OCI-LY7 (cell line): ENCODE measurements around the gene YY1AP1. TPM values are rescaled to one million over a fixed set of nuclear protein-coding genes. Genes with fewer than 3 reads are reported as not detected.
"Not testable (repeated sequence)": the region's sequence is repeated elsewhere in the genome, so short reads cannot be mapped to it uniquely, and the experiment has no call there.

Experiments
- BruUV-seq: library from RNA; stranded (reverse); fragments of 400-500 nt; replicated peaks from 2 replicates; lab custom pipeline; 2021; lab: Mats Ljungman, UMichigan
- CTCF ChIA-PET: fragments of 300-600 bp; sonication (Branson Sonifier 250); formaldehyde crosslinking; loops from one replicate; lab custom pipeline; 2022; ENCODE audit warnings: antibody characterized with exemption; ENCODE audit not compliant: unreplicated experiment; lab: Charles Lee
- POLR2A ChIA-PET: fragments of 300-600 bp; sonication (Branson Sonifier 250); formaldehyde crosslinking; loops from one replicate; lab custom pipeline; 2022; ENCODE audit warnings: antibody characterized with exemption; lab: Charles Lee
- DNase-seq: peaks from one replicate; pipeline ENCODE4 v3.0.0-alpha.2; 2015; ENCODE audit warnings: low spot score
- H2AFZ ChIP-seq: fragments of 200-600 bp; sonication (generic), shearing (Covaris generic); 2 replicates; pipeline ENCODE4 v1.6.1; 2014; ENCODE audit warnings: mild to moderate bottlenecking, antibody characterized with exemption, low read length, moderate library complexity
- H3K27ac ChIP-seq: fragments of 200-600 bp; sonication (generic); 2 replicates; pipeline ENCODE4 v1.5.1; 2014; ENCODE audit warnings: mixed run types, low read depth, mild to moderate bottlenecking, moderate library complexity, low read length, inconsistent platforms; ENCODE audit not compliant: poor library complexity, severe bottlenecking
- H3K36me3 ChIP-seq: fragments of 200-600 bp; sonication (generic); 2 replicates; pipeline ENCODE4 v1.6.1; 2014; ENCODE audit warnings: mild to moderate bottlenecking, antibody characterized with exemption, low read length, moderate library complexity, mixed read lengths; ENCODE audit not compliant: insufficient read depth
- H3K4me1 ChIP-seq: fragments of 200-600 bp; sonication (generic); 2 replicates; pipeline ENCODE4 v1.5.1; 2014; ENCODE audit warnings: mild to moderate bottlenecking, low read length; ENCODE audit not compliant: insufficient read depth, poor library complexity, severe bottlenecking
- H3K4me2 ChIP-seq: fragments of 200-600 bp; sonication (generic); 2 replicates; pipeline ENCODE4 v1.6.1; 2014; ENCODE audit warnings: mild to moderate bottlenecking, low read length
- H3K4me3 ChIP-seq: fragments of 200-600 bp; sonication (generic); 2 replicates; pipeline ENCODE4 v1.5.1; 2014; ENCODE audit warnings: mild to moderate bottlenecking, low read depth, low read length; ENCODE audit not compliant: poor library complexity, severe bottlenecking
- H3K79me2 ChIP-seq: fragments of 200-600 bp; sonication (generic); 2 replicates; pipeline ENCODE4 v1.6.1; 2016; ENCODE audit warnings: low read depth, mild to moderate bottlenecking, low read length, moderate library complexity, mixed read lengths; ENCODE audit not compliant: insufficient read depth
- H3K9me2 ChIP-seq: fragments of 200-600 bp; sonication (generic); 2 replicates; pipeline ENCODE4 v1.6.1; 2016; ENCODE audit warnings: mild to moderate bottlenecking, low read length, mixed read lengths; ENCODE audit not compliant: insufficient read depth
- H3K9me3 ChIP-seq: fragments of 200-600 bp; sonication (generic); 2 replicates; pipeline ENCODE4 v1.6.1; 2014; ENCODE audit warnings: mild to moderate bottlenecking, mixed run types, low read length, mixed read lengths
- H4K20me1 ChIP-seq: fragments of 200-600 bp; sonication (generic); 2 replicates; pipeline ENCODE4 v1.6.1; 2014; ENCODE audit warnings: mild to moderate bottlenecking, antibody characterized with exemption, low read length, moderate library complexity, mixed read lengths; ENCODE audit not compliant: insufficient read depth
- EZH2phosphoT487 ChIP-seq: fragments of 200-600 bp; sonication (generic); IDR thresholded peaks from 2 replicates; pipeline ENCODE4 v1.6.1; 2018; ENCODE audit warnings: low read depth, borderline replicate concordance, mild to moderate bottlenecking, mixed run types, antibody characterized with exemption, low read length, moderate library complexity, mixed read lengths
- intact Hi-C: fragments of 100-400 bp; cut with micrococcal nuclease; formaldehyde crosslinking; loops from one replicate; pipeline ENCODE4 v1.10.0; 2022; ENCODE audit not compliant: unreplicated experiment
- total RNA-seq, 2 experiments: library from RNA; depleted of rRNA in 1 of 2; stranded (reverse); fragments of >200 nt in 1 of 2; shearing (Covaris generic) in 1 of 2; gene quantifications; 2 replicates each; pipeline ENCODE4 v1.2.3, GENCODE V29; 2014 to 2022
- TF ChIP-seq, protein P1 (sequence below): fragments of 200-600 bp; sonication (generic); conservative IDR thresholded peaks from 2 replicates; pipeline ENCODE4 v1.5.1; 2014; ENCODE audit warnings: mild to moderate bottlenecking, antibody characterized with exemption, low read length, moderate library complexity, mixed read lengths

The YY1AP1 gene
- total RNA-seq, 2 experiments from 2014 or later: 76.0 to 84.6 TPM

DNA sequence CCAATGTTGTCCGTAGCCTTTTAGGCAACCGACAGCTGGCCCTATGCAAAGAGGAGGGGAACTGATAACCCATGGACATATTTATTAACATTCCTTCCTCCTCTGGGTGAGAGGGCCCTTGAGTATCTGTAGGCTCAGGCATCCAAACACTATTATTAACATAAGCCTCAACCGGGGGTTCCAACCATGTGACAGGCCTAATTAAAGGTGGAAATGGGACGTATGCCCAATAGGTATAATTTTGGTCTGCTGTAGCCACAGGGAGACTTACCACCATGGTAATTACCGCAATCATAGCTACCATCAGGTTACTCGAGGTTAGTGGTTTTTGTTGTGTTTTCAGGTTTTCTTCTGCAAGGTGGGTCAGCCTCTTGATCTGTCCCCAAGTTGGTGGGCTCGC is 5.6 kb upstream of the YY1AP1 start:
- H3K4me3 ChIP-seq: no peak overlapping the region
- no peaks in the 10 kb centered on the region for H3K9me2 ChIP-seq
- H3K4me1 ChIP-seq: peaks cover 8% of the 10 kb centered on the region
- no peak overlapping the region for H2AFZ ChIP-seq
- ChIA-PET CTCF (no interaction called here), POLR2A (interaction anchor here (0.6 kb wide), 1 partner anchor 10 kb away, joined by 3 read pairs; no protein-coding TSS in a partner anchor)
- H3K9me3 ChIP-seq: peaks cover 35% of the 10 kb centered on the region
- H4K20me1 ChIP-seq: no peaks in the 10 kb centered on the region
- peaks cover 100% of the 10 kb centered on the region for H3K79me2 ChIP-seq
- no peak for DNase-seq
- no peak overlapping the region for H3K27ac ChIP-seq
- intact Hi-C loops: no loop called here
- H3K4me2 ChIP-seq: no peak overlapping the region
- H3K36me3 ChIP-seq: peaks cover 95% of the 10 kb centered on the region
- TF ChIP-seq, protein P1, sequence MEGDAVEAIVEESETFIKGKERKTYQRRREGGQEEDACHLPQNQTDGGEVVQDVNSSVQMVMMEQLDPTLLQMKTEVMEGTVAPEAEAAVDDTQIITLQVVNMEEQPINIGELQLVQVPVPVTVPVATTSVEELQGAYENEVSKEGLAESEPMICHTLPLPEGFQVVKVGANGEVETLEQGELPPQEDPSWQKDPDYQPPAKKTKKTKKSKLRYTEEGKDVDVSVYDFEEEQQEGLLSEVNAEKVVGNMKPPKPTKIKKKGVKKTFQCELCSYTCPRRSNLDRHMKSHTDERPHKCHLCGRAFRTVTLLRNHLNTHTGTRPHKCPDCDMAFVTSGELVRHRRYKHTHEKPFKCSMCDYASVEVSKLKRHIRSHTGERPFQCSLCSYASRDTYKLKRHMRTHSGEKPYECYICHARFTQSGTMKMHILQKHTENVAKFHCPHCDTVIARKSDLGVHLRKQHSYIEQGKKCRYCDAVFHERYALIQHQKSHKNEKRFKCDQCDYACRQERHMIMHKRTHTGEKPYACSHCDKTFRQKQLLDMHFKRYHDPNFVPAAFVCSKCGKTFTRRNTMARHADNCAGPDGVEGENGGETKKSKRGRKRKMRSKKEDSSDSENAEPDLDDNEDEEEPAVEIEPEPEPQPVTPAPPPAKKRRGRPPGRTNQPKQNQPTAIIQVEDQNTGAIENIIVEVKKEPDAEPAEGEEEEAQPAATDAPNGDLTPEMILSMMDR: no peak
- TF ChIP-seq EZH2phosphoT487: no peak
- no TSS peak for BruUV-seq

DNA sequence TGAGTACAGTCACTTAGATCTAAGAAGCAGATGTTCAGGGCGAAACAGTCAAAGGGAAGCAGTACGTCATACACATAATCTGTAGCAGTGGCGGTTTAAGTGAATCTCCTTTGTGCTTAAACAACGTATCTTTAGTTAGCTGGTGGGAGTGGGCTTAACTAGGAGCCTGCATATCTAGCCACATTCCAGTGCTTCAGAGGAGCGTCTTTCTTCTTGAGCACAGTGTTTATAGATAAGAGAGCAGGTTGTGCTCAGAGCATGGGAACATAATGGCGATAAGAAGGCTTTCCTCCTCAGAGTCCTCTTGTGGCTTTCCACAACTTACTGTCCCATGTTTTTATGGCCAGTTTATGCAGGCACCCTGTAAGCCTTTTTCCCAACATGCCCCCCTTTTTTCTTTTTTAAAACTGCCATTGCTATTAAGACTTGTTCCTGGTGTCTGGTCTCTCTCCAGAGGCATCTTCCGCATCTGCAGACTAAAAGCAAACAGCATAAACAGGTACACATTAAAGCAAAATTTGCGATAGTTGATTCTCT is 3.5 kb upstream of the YY1AP1 start:
- Histone ChIP-seq H3K36me3 (peaks cover 74% of the 10 kb centered on the region), H3K4me1 (peaks cover 8% of the 10 kb centered on the region), H2AFZ (no peak overlapping the region), H3K9me3 (peaks cover 34% of the 10 kb centered on the region), H3K4me3 (no peak overlapping the region), H3K9me2 (no peaks in the 10 kb centered on the region), H3K27ac (no peak overlapping the region), H3K79me2 (peaks cover 90% of the 10 kb centered on the region), H3K4me2 (no peak overlapping the region), H4K20me1 (no peaks in the 10 kb centered on the region)
- POLR2A ChIA-PET: no interaction called here
- no TSS peak for BruUV-seq
- DNase-seq: no peak
- CTCF ChIA-PET: no interaction called here
- intact Hi-C loops: no loop called here
- TF ChIP-seq, protein P1: no peak
- TF ChIP-seq EZH2phosphoT487: no peak

GRCh38 chr1:155689081-155689607 is 570 bp upstream of the YY1AP1 start, which contains the start of gene DAP3:
Gene DAP3, plus strand, starts transcription at chr1:155689091. Its CDS starts 20,689 bp downstream, at chr1:155709780.
- H3K4me3 ChIP-seq: peak within 1 kb of the TSS; percentile 93
- H2AFZ ChIP-seq: peak within 1 kb of the TSS; percentile 73; the same call in 1 of the 2 replicates
- H3K9me2 ChIP-seq, POLR2A ChIA-PET, CTCF ChIA-PET, H4K20me1 ChIP-seq, intact Hi-C loops: not testable (repeated sequence)
- peaks cover 63% of the 10 kb centered on the region for H3K36me3 ChIP-seq
- TSS peak; percentile 64 for BruUV-seq
- peak within 1 kb of the TSS; percentile 77 for H3K27ac ChIP-seq
- peaks cover 90% of the 10 kb centered on the region for H3K79me2 ChIP-seq
- peak within 1 kb of the TSS; percentile 73 for H3K4me2 ChIP-seq
- H3K9me3 ChIP-seq: peaks cover 19% of the 10 kb centered on the region
- H3K4me1 ChIP-seq: peaks cover 25% of the 10 kb centered on the region
- DNase-seq: peak; percentile 8

DNA sequence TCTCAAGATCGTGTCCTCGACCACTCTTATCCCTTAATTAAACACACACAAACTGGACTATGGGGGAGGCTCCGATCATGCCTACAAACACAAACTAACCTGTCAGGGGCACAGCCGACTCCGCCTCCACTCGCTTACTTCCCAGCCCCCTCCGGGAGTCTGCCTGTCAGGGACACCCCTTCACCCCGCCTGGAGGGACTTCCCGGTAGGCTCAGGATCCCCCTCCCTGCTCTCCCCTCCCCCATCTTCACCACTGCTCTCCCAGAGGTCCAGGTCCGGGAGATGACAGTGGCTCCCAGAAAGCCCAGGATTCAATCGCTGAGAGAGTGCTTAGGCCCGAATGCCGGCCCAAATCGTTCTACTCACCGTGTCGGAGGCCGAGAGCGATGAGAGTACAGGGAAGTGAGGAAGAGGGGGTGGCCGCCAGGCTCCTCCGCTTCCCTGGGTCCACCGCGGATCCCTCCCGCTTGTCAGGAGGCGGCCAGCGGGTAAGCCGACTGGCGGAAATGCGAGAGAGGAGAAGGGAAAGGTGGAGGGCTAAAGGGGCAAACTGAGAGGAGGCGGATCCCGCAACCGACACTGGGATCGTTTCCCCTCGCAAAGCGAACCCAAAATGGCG is 760 bp downstream of the YY1AP1 start:
- H4K20me1 ChIP-seq, H3K9me2 ChIP-seq, POLR2A ChIA-PET, intact Hi-C loops, BruUV-seq, CTCF ChIA-PET, DNase-seq: not testable (repeated sequence)
- Histone ChIP-seq H3K27ac (peak overlapping the region; percentile 77), H3K4me1 (peaks cover 25% of the 10 kb centered on the region), H2AFZ (peak overlapping the region; percentile 22; the same call in 1 of the 2 replicates), H3K36me3 (peaks cover 63% of the 10 kb centered on the region), H3K9me3 (peaks cover 19% of the 10 kb centered on the region), H3K4me2 (peak overlapping the region; percentile 58), H3K4me3 (peak overlapping the region; percentile 93), H3K79me2 (peaks cover 90% of the 10 kb centered on the region)
